SK-N-SH treated with all-trans-retinoic acid at 6 μM for 48 hours (cell line): ENCODE measurements around the gene HERC6.

Experiments used
- ATAC-seq: fragments of 200-7000 bp; cut with Tn5 transposase; 3 replicates; pipeline ENCODE4 v1.9.1; 2020; ENCODE audit warnings: mild to moderate bottlenecking, moderate library complexity
- ARNTL ChIP-seq: fragments of 450-650 bp; formaldehyde crosslinking; IDR thresholded peaks from 2 replicates; pipeline ENCODE4 v1.5.0; 2020; ENCODE audit warnings: low read depth, mild to moderate bottlenecking, moderate library complexity, borderline replicate concordance
- BACH2 ChIP-seq: fragments of 250-450 bp; sonication (Bioruptor Pico); IDR thresholded peaks from 2 replicates; pipeline ENCODE4 v1.9.0; 2021; ENCODE audit warnings: mild to moderate bottlenecking, borderline replicate concordance
- CSDC2 ChIP-seq: fragments of 250-450 bp; sonication (Bioruptor Pico); IDR thresholded peaks from 2 replicates; pipeline ENCODE4 v1.5.0; 2020; ENCODE audit warnings: mild to moderate bottlenecking, moderate library complexity
- ESRRG ChIP-seq: fragments of 250-450 bp; sonication (Bioruptor Pico); IDR thresholded peaks from 2 replicates; pipeline ENCODE4 v1.6.1; 2021; ENCODE audit warnings: mild to moderate bottlenecking
- GLIS3 ChIP-seq: fragments of 250-450 bp; sonication (Bioruptor Pico); IDR thresholded peaks from 2 replicates; pipeline ENCODE4 v1.5.0; 2020; ENCODE audit warnings: mild to moderate bottlenecking, moderate library complexity
- ISL1 ChIP-seq: fragments of 250-450 bp; sonication (Bioruptor Pico); IDR thresholded peaks from 2 replicates; pipeline ENCODE4 v2.1.2; 2022; ENCODE audit warnings: mild to moderate bottlenecking, moderate library complexity
- OSR1 ChIP-seq: fragments of 250-450 bp; sonication (Bioruptor Pico); IDR thresholded peaks from 2 replicates; pipeline ENCODE4 v1.8.0; 2022; ENCODE audit warnings: moderate library complexity, mild to moderate bottlenecking, inconsistent platforms
- PPARA ChIP-seq: fragments of 250-450 bp; sonication (Bioruptor Pico); IDR thresholded peaks from 2 replicates; pipeline ENCODE4 v1.5.0; 2020; ENCODE audit warnings: mild to moderate bottlenecking, borderline replicate concordance
- SNAI2 ChIP-seq: fragments of 250-450 bp; sonication (Bioruptor Pico); IDR thresholded peaks from 2 replicates; pipeline ENCODE4 v1.5.0; 2020; ENCODE audit warnings: mild to moderate bottlenecking, moderate library complexity
- TCF4 ChIP-seq: fragments of 250-450 bp; sonication (Bioruptor Pico); IDR thresholded peaks from 2 replicates; pipeline ENCODE4 v1.8.0; 2021; ENCODE audit warnings: mild to moderate bottlenecking, moderate library complexity, borderline replicate concordance
- TOX ChIP-seq: fragments of 250-450 bp; sonication (Bioruptor Pico); IDR thresholded peaks from 2 replicates; pipeline ENCODE4 v1.8.0; 2021; ENCODE audit warnings: mild to moderate bottlenecking, moderate library complexity, borderline replicate concordance
- ZFP3 ChIP-seq: fragments of 250-450 bp; sonication (Bioruptor Pico); IDR thresholded peaks from 2 replicates; pipeline ENCODE4 v1.5.0; 2020; ENCODE audit warnings: mild to moderate bottlenecking, moderate library complexity
- ZFP30 ChIP-seq: fragments of 450-650 bp; formaldehyde crosslinking; IDR thresholded peaks from 2 replicates; pipeline ENCODE4 v1.5.0; 2022; ENCODE audit warnings: mild to moderate bottlenecking, moderate library complexity
- ZNF565 ChIP-seq: fragments of 450-650 bp; formaldehyde crosslinking; conservative IDR thresholded peaks from 2 replicates; pipeline ENCODE4 v1.5.0; 2020; ENCODE audit warnings: low read depth, mild to moderate bottlenecking, moderate library complexity
- ZNF70 ChIP-seq: fragments of 450-650 bp; formaldehyde crosslinking; IDR thresholded peaks from 2 replicates; pipeline ENCODE4 v1.5.0; 2020; ENCODE audit warnings: mild to moderate bottlenecking, moderate library complexity
- ZNF8 ChIP-seq: fragments of 450-650 bp; formaldehyde crosslinking; IDR thresholded peaks from 2 replicates; pipeline ENCODE4 v1.5.0; 2020; ENCODE audit warnings: mild to moderate bottlenecking, moderate library complexity
- TF ChIP-seq, protein P1 (sequence below): fragments of 250-450 bp; sonication (Bioruptor Pico); IDR thresholded peaks from 2 replicates; pipeline ENCODE4 v1.5.1; 2021; ENCODE audit warnings: mild to moderate bottlenecking, moderate library complexity
- TF ChIP-seq, protein P2 (sequence below): fragments of 250-450 bp; sonication (Bioruptor Pico); IDR thresholded peaks from 2 replicates; pipeline ENCODE4 v1.8.0; 2021; ENCODE audit warnings: low read depth, mild to moderate bottlenecking, moderate library complexity, borderline replicate concordance
- TF ChIP-seq, protein P3 (sequence below): fragments of 250-450 bp; sonication (Bioruptor Pico); IDR thresholded peaks from 2 replicates; pipeline ENCODE4 v1.5.1; 2020; ENCODE audit warnings: low read depth, mild to moderate bottlenecking, moderate library complexity
- TF ChIP-seq, protein P4 (sequence below): fragments of 250-450 bp; sonication (Bioruptor Pico); IDR thresholded peaks from 2 replicates; pipeline ENCODE4 v1.8.0; 2020; ENCODE audit warnings: mild to moderate bottlenecking, moderate library complexity, borderline replicate concordance

HERC6 gene

DNA sequence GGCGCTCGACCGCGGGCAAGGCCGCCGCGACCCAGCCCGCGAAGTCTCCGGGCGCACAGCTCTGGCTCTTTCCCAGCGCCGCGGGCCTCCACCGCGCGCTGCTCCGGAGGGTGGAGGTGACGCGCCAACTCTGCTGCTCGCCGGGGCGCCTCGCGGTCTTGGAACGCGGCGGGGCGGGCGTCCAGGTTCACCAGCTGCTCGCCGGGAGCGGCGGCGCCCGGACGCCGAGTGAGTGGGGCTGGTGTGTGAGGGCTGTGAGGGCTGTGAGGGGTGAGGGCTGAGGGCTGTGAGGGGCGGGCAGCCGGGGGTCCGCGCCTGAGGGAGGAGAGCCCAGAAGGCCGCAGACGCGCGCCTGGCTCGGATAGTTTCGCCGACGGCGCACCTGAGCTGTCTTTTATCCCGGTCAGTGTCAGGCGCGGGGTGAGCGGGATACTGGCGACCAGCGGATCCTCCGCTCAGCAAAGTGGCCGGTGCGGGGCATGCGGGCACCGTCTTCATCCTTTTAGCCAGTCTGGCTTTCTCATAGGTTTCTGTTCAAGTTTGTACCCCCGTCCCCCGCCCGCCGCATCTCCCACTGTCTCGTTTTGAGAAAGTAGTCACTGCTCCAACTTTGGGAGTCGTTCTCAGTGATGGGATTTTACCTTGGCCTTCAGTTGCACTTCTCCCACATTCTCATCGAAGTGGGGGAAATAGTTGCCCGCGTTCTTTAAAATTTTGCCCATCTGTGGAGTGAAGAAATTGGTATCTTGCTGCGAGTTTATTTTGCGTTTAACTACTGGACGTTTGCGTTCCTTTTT lies 78.9 kb downstream of the HERC6 start:
- TF ChIP-seq ZNF8 = no peak
- TF ChIP-seq, protein P1, sequence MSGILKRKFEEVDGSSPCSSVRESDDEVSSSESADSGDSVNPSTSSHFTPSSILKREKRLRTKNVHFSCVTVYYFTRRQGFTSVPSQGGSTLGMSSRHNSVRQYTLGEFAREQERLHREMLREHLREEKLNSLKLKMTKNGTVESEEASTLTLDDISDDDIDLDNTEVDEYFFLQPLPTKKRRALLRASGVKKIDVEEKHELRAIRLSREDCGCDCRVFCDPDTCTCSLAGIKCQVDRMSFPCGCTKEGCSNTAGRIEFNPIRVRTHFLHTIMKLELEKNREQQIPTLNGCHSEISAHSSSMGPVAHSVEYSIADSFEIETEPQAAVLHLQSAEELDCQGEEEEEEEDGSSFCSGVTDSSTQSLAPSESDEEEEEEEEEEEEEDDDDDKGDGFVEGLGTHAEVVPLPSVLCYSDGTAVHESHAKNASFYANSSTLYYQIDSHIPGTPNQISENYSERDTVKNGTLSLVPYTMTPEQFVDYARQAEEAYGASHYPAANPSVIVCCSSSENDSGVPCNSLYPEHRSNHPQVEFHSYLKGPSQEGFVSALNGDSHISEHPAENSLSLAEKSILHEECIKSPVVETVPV (CRISPR knock-in tag) = no peak
- TF ChIP-seq ESRRG = no peak
- no peak for TF ChIP-seq CSDC2
- TF ChIP-seq, protein P2, sequence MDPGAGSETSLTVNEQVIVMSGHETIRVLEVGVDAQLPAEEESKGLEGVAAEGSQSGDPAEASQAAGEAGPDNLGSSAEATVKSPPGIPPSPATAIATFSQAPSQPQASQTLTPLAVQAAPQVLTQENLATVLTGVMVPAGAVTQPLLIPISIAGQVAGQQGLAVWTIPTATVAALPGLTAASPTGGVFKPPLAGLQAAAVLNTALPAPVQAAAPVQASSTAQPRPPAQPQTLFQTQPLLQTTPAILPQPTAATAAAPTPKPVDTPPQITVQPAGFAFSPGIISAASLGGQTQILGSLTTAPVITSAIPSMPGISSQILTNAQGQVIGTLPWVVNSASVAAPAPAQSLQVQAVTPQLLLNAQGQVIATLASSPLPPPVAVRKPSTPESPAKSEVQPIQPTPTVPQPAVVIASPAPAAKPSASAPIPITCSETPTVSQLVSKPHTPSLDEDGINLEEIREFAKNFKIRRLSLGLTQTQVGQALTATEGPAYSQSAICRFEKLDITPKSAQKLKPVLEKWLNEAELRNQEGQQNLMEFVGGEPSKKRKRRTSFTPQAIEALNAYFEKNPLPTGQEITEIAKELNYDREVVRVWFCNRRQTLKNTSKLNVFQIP (CRISPR knock-in tag) = no peak
- peak; percentile 65 for ATAC-seq

DNA sequence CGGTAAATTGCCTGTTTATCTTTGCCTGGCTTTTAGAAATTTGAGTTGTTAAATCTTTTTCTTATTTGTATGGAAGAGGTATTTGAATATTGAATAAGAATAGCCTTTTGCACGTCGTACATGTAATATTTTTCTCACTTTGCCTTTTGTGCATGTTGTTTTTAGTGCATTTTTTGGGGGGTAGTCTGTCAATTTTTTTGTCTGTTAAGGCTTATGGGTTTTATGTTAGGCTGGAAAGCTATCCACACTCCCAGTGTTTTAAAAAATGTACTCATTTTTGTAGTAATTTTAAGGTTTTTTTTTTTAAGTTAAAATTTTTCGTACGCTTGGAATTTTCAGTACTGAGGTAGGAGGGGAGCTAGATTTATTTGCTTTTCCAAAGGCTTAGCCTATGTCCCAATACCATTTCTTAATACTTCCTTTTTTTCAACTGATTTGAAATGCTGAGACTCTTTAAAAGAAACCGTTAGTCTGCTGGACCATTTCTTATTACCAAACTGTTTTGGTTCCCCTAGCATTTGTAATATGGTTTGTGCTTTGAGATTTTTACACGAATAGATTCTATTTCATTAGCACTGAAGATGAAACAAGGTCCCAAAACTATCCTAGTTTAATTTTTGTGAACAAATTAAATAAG lies 79.6 kb downstream of the HERC6 start:
- TF ChIP-seq, protein P3, sequence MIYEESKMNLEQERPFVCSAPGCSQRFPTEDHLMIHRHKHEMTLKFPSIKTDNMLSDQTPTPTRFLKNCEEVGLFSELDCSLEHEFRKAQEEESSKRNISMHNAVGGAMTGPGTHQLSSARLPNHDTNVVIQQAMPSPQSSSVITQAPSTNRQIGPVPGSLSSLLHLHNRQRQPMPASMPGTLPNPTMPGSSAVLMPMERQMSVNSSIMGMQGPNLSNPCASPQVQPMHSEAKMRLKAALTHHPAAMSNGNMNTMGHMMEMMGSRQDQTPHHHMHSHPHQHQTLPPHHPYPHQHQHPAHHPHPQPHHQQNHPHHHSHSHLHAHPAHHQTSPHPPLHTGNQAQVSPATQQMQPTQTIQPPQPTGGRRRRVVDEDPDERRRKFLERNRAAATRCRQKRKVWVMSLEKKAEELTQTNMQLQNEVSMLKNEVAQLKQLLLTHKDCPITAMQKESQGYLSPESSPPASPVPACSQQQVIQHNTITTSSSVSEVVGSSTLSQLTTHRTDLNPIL (CRISPR knock-in tag) = no peak
- TF ChIP-seq CSDC2 (no peak), GLIS3 (CRISPR knock-in tag) (no peak), ZFP30 (no peak), ISL1 (CRISPR knock-in tag) (no peak), TOX (CRISPR knock-in tag) (no peak), TCF4 (CRISPR knock-in tag) (no peak), ZNF70 (CRISPR knock-in tag) (no peak), ARNTL (CRISPR knock-in tag) (no peak), OSR1 (CRISPR knock-in tag) (no peak), SNAI2 (CRISPR knock-in tag) (no peak), BACH2 (CRISPR knock-in tag) (no peak)
- TF ChIP-seq, protein P2 (CRISPR knock-in tag) = no peak
- TF ChIP-seq, protein P1 (CRISPR knock-in tag) = no peak
- no peak for ATAC-seq

DNA sequence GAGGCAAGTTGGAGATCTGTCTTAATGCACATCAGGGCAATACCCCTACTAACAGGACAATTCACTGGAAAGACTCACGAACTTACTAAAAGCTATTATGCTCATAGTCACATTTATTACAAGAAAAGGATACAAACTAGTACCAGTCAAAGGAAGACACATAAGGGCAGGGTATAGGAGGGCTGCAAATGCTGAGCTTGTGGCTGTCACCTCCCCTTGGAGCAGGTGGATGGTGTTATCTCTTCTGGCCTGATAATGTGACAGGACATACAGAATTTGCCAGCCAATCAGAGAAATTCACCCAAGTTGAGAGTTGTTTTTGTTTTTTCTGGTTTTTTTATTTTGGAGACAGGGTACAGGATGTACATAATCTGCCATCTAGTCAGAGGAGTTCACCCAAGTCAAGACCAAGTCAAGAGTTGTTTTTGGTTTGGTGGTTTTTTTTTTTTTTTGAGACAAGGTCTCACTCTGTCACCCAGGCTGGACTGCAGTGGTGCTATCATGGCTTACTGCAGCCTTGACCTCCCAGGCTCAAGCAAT lies 87.1 kb downstream of the HERC6 start:
- TF ChIP-seq SNAI2 (CRISPR knock-in tag) = no peak
- TF ChIP-seq ESRRG = no peak
- TF ChIP-seq ZFP3 (CRISPR knock-in tag) = no peak
- no peak for ATAC-seq

DNA sequence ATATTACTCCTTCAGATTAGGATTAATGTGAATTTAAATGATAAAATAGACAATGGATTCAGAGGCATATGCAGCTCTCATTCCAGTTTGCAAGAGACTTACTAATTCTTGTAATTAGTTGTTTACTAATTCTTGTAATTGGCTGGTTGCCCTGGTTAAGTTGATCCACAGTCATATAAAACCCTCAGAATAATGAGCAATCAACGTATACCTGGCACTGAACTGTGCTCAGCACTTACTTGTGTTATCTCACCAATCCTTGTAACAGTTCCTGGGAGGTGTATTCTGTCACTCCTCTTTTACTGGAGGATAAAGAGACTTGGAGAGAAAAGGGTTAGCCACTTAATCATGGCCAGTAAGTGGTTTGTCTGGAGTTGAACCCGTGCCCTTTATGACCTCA lies 88.7 kb downstream of the HERC6 start:
- no peak for ATAC-seq
- TF ChIP-seq ZNF70 (CRISPR knock-in tag) (no peak), PPARA (CRISPR knock-in tag) (no peak), BACH2 (CRISPR knock-in tag) (no peak), GLIS3 (CRISPR knock-in tag) (no peak), ISL1 (CRISPR knock-in tag) (no peak), ZNF565 (no peak), TOX (CRISPR knock-in tag) (no peak), SNAI2 (CRISPR knock-in tag) (no peak)
- TF ChIP-seq, protein P4, sequence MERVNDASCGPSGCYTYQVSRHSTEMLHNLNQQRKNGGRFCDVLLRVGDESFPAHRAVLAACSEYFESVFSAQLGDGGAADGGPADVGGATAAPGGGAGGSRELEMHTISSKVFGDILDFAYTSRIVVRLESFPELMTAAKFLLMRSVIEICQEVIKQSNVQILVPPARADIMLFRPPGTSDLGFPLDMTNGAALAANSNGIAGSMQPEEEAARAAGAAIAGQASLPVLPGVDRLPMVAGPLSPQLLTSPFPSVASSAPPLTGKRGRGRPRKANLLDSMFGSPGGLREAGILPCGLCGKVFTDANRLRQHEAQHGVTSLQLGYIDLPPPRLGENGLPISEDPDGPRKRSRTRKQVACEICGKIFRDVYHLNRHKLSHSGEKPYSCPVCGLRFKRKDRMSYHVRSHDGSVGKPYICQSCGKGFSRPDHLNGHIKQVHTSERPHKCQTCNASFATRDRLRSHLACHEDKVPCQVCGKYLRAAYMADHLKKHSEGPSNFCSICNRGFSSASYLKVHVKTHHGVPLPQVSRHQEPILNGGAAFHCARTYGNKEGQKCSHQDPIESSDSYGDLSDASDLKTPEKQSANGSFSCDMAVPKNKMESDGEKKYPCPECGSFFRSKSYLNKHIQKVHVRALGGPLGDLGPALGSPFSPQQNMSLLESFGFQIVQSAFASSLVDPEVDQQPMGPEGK (CRISPR knock-in tag) = no peak
- TF ChIP-seq, protein P2 (CRISPR knock-in tag) = no peak
